ENCODE measurements around the gene TROAP. TPM values are rescaled to one million over a fixed set of nuclear protein-coding genes. Genes with fewer than 3 reads are reported as not detected.

TROAP gene
- total and polyA plus RNA-seq, 2 donors (not counting 1 experiment from before 2014, with no cell fraction given): 0.88 to 1.0 TPM

DNA sequence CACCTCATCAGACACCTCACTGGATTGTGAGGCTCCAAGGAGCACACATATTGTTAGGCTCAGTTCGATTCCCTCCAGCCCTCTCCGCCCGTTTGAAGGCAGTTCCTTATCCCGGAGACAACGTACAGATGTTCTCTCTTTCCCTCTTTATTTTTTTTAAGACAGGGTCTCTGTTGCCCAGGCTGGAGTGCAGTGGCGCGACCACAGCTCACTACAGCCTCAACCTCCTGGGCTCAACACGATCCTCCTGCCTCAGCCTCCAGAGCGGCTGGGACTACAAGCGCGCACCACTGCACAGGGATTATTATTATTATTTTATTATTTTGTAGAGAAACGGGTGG is 718 bp upstream of the TROAP start:
- H3K9me3 ChIP-seq (ENCODE audit: control extremely low read depth in 1 of 3, control insufficient read depth in 2 of 3, insufficient read depth in 1 of 3, low read length in 2 of 3): peaks cover 0 to 3% (median 0%) of the 10 kb centered on the region in 3 donors
- ATAC-seq (ENCODE audit: low read depth): no peak
- Mint-ChIP-seq H3K4me3 (peak overlapping the region; percentile 99), H3K4me1 (peaks cover 23% of the 10 kb centered on the region), H3K27me3 (no peaks in the 10 kb centered on the region), H3K9me3 (ENCODE audit: insufficient read depth) (no peaks in the 10 kb centered on the region), H3K27ac (peak overlapping the region; percentile 74)
- TF ChIP-seq EZH2 (IDR thresholded peaks at IDR 0.05; ENCODE audit: borderline replicate concordance, insufficient read depth, low read depth, low read length, poor library complexity, severe bottlenecking): no peak
- TF ChIP-seq, protein P1, sequence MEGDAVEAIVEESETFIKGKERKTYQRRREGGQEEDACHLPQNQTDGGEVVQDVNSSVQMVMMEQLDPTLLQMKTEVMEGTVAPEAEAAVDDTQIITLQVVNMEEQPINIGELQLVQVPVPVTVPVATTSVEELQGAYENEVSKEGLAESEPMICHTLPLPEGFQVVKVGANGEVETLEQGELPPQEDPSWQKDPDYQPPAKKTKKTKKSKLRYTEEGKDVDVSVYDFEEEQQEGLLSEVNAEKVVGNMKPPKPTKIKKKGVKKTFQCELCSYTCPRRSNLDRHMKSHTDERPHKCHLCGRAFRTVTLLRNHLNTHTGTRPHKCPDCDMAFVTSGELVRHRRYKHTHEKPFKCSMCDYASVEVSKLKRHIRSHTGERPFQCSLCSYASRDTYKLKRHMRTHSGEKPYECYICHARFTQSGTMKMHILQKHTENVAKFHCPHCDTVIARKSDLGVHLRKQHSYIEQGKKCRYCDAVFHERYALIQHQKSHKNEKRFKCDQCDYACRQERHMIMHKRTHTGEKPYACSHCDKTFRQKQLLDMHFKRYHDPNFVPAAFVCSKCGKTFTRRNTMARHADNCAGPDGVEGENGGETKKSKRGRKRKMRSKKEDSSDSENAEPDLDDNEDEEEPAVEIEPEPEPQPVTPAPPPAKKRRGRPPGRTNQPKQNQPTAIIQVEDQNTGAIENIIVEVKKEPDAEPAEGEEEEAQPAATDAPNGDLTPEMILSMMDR (IDR thresholded peaks at IDR 0.05): no peak
- H3K9ac ChIP-seq (ENCODE audit: low read length): peak overlapping the region; percentile 71
- WGBS (ENCODE audit: insufficient coverage): 58% methylated on average over 7 of the region's 12 CpGs
- H3K4me2 ChIP-seq (replicated peaks; ENCODE audit: low read depth, low read length, poor library complexity, severe bottlenecking): peak overlapping the region; percentile 95
- H3K79me2 ChIP-seq (ENCODE audit: control insufficient read depth, insufficient read depth, low read length): peaks cover 6% of the 10 kb centered on the region
- DNase-seq: no peak
- ChIA-PET CTCF (interaction anchor here (1.2 to 3.5 kb wide), 10 partner anchors 9 to 192 kb away, joined by 3 to 20 read pairs (median 12); partner anchors contain the start of genes C1QL4, DNAJC22 and SPATS2), POLR2A (interaction anchor here (0.5 to 1.5 kb wide), 7 partner anchors 9 to 245 kb away, joined by 3 to 9 read pairs (median 3); partner anchors contain the start of genes DNAJC22 and MCRS1)
- H2AFZ ChIP-seq (ENCODE audit: insufficient read depth, low read depth, low read length, poor library complexity, severe bottlenecking): peak overlapping the region; percentile 98
- H3K4me3 ChIP-seq (ENCODE audit: control extremely low read depth in 1 of 5, extremely low read depth in 1 of 5, insufficient read depth in 1 of 5, low read depth in 2 of 5, low read length in 4 of 5): peak overlapping the region; percentile 47 to 85 (median 70)
- H3K36me3 ChIP-seq (replicated peaks in 1 of 2; ENCODE audit: control extremely low read depth in 1 of 2, control insufficient read depth in 1 of 2, extremely low read depth in 1 of 2, insufficient read depth in 2 of 2, low read length in 1 of 2): no peaks in the 10 kb centered on the region
- peaks cover 12 to 18% of the 10 kb centered on the region in 2 donors for H3K4me1 ChIP-seq (ENCODE audit: control insufficient read depth in 2 of 2, insufficient read depth in 2 of 2, low read length in 2 of 2)
- H3K27me3 ChIP-seq (replicated peaks in 1 of 4; ENCODE audit: control extremely low read depth in 1 of 4, control insufficient read depth in 3 of 4, insufficient read depth in 4 of 4, low read length in 3 of 4): no peaks in the 10 kb centered on the region
- H3K27ac ChIP-seq (ENCODE audit: low read length in 2 of 2): peak overlapping the region; percentile 40 to 74
- no peaks in the 10 kb centered on the region for H4K20me1 ChIP-seq (ENCODE audit: control insufficient read depth, insufficient read depth, low read length, poor library complexity, severe bottlenecking)
- intact Hi-C loops (cut with micrococcal nuclease): loop anchor here (1.0 to 2.0 kb wide), 2 partner anchors 15 to 470 kb away; partner anchors contain the start of genes C1QL4 and DDX23

DNA sequence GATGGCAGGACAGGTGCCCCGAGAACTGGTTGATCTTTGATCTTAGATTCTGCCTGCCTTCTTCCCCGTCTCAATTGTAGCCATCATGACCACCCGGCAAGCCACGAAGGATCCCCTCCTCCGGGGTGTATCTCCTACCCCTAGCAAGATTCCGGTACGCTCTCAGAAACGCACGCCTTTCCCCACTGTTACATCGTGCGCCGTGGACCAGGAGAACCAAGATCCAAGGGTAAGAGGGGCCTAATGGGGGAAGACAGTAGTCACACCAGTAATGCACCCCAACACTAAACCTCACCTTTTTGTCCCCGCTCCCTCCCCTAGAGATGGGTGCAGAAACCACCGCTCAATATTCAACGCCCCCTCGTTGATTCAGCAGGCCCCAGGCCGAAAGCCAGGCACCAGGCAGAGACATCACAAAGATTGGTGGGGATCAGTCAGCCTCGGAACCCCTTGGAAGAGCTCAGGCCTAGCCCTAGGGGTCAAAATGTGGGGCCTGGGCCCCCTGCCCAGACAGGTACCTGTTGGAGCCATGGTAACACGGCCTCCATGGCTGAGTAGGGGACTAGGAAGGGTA is 556 bp downstream of the TROAP start:
- DNase-seq (no peak), ATAC-seq (ENCODE audit: low read depth) (no peak)
- Histone ChIP-seq H3K4me1 (ENCODE audit: control insufficient read depth in 2 of 2, insufficient read depth in 2 of 2, low read length in 2 of 2) (peaks cover 12 to 18% of the 10 kb centered on the region in 2 donors), H3K4me3 (ENCODE audit: control extremely low read depth in 1 of 5, extremely low read depth in 1 of 5, insufficient read depth in 1 of 5, low read depth in 2 of 5, low read length in 4 of 5) (peak overlapping the region; percentile 66 to 85 (median 70)), H3K9ac (ENCODE audit: low read length) (peak overlapping the region; percentile 71), H4K20me1 (ENCODE audit: control insufficient read depth, insufficient read depth, low read length, poor library complexity, severe bottlenecking) (no peaks in the 10 kb centered on the region), H3K9me3 (ENCODE audit: control extremely low read depth in 1 of 3, control insufficient read depth in 2 of 3, insufficient read depth in 1 of 3, low read length in 2 of 3) (peaks cover 0 to 3% (median 0%) of the 10 kb centered on the region in 3 donors), H3K36me3 (replicated peaks in 1 of 2; ENCODE audit: control extremely low read depth in 1 of 2, control insufficient read depth in 1 of 2, extremely low read depth in 1 of 2, insufficient read depth in 2 of 2, low read length in 1 of 2) (no peaks in the 10 kb centered on the region), H2AFZ (ENCODE audit: insufficient read depth, low read depth, low read length, poor library complexity, severe bottlenecking) (peak overlapping the region; percentile 98), H3K27me3 (replicated peaks in 1 of 4; ENCODE audit: control extremely low read depth in 1 of 4, control insufficient read depth in 3 of 4, insufficient read depth in 4 of 4, low read length in 3 of 4) (no peaks in the 10 kb centered on the region), H3K27ac (ENCODE audit: low read length in 2 of 2) (peak overlapping the region in 1 of 2 donors; percentile 51), H3K4me2 (replicated peaks; ENCODE audit: low read depth, low read length, poor library complexity, severe bottlenecking) (peak overlapping the region; percentile 95), H3K79me2 (ENCODE audit: control insufficient read depth, insufficient read depth, low read length) (peaks cover 6% of the 10 kb centered on the region)
- H3K27me3 Mint-ChIP-seq: no peaks in the 10 kb centered on the region
- intact Hi-C loops (cut with micrococcal nuclease): loop anchor here (1.0 to 2.0 kb wide), 4 partner anchors 44 to 471 kb away; partner anchors contain the start of genes DDX23, SPATS2, TMBIM6 and TUBA1C
- TF ChIP-seq EZH2 (IDR thresholded peaks at IDR 0.05; ENCODE audit: borderline replicate concordance, insufficient read depth, low read depth, low read length, poor library complexity, severe bottlenecking): no peak
- TF ChIP-seq, protein P1 (IDR thresholded peaks at IDR 0.05): no peak
- peaks cover 23% of the 10 kb centered on the region for H3K4me1 Mint-ChIP-seq
- peak overlapping the region; percentile 85 for H3K27ac Mint-ChIP-seq
- no peaks in the 10 kb centered on the region for H3K9me3 Mint-ChIP-seq (ENCODE audit: insufficient read depth)
- CTCF ChIA-PET: interaction anchor here (1.2 to 3.5 kb wide), 9 partner anchors 8 to 191 kb away, joined by 3 to 20 read pairs (median 12); partner anchors contain the start of genes C1QL4, DNAJC22 and PRPH
- 12% methylated on average over 14 of the region's 19 CpGs for WGBS (ENCODE audit: insufficient coverage)
- peak overlapping the region; percentile 99 for H3K4me3 Mint-ChIP-seq
- POLR2A ChIA-PET: interaction anchor here (0.6 to 1.5 kb wide), 7 partner anchors 8 to 300 kb away, joined by 3 to 9 read pairs (median 4); partner anchors contain the start of genes DNAJC22, MCRS1 and PRPF40B
